ENCODE data around the gene RNF44.

RNF44 gene

GRCh38 chr5:176540476-176540899 is 3.3 kb upstream of the RNF44 start:
- no peak overlapping the region for H3K27ac ChIP-seq
- TF ChIP-seq ZFX (IDR thresholded peaks at IDR 0.05) (no peak), CTCF (conservative IDR thresholded peaks at IDR 0.05) (no peak)

- TF ChIP-seq ZFX (IDR thresholded peaks at IDR 0.05), result no peak
- no peak for TF ChIP-seq CTCF (conservative IDR thresholded peaks at IDR 0.05)
- no peak overlapping the region for H3K27ac ChIP-seq
These were observed 1.8 kb upstream of the RNF44 start for GRCh38 chr5:176538989-176539384.

GRCh38 chr5:176538230-176538988 is 1.2 kb upstream of the RNF44 start:
- no peak for TF ChIP-seq CTCF (conservative IDR thresholded peaks at IDR 0.05)
- TF ChIP-seq ZFX (IDR thresholded peaks at IDR 0.05), result no peak
- peak overlapping the region; percentile 97 for H3K27ac ChIP-seq

GRCh38 chr5:176537554-176538229 is 490 bp upstream of the RNF44 start:
- TF ChIP-seq ZFX (IDR thresholded peaks at IDR 0.05) (no peak), CTCF (conservative IDR thresholded peaks at IDR 0.05) (no peak)
- H3K27ac ChIP-seq, result peak overlapping the region; percentile 97

GRCh38 chr5:176536132-176536901 is 885 bp downstream of the RNF44 start:
- peak overlapping the region; percentile 97 for H3K27ac ChIP-seq
- TF ChIP-seq ZFX (IDR thresholded peaks at IDR 0.05) (no peak), CTCF (conservative IDR thresholded peaks at IDR 0.05) (no peak)

- TF ChIP-seq CTCF (conservative IDR thresholded peaks at IDR 0.05) (no peak), ZFX (IDR thresholded peaks at IDR 0.05) (no peak)
- H3K27ac ChIP-seq, result peak overlapping the region; percentile 97
These were observed 1.5 kb downstream of the RNF44 start for GRCh38 chr5:176535664-176536131.
